IPS-20b (cell line): ENCODE results near the gene BSDC1.
"Not testable (repeated sequence)": the region's sequence is repeated elsewhere in the genome, so short reads cannot be mapped to it uniquely, and the experiment has no call there.

Experiments used
- H3K27ac ChIP-seq: one replicate; pipeline ENCODE4 v1.5.1; 2013; ENCODE audit warnings: low read length
- H3K27me3 ChIP-seq: 2 replicates; pipeline ENCODE4 v1.6.1; 2013; ENCODE audit warnings: mild to moderate bottlenecking, low read length, inconsistent platforms; ENCODE audit not compliant: insufficient read depth
- H3K36me3 ChIP-seq: 2 replicates; pipeline ENCODE4 v1.6.1; 2013; ENCODE audit warnings: low read depth, mild to moderate bottlenecking, inconsistent platforms, low read length, moderate library complexity; ENCODE audit not compliant: insufficient read depth
- H3K4me1 ChIP-seq: 2 replicates; pipeline ENCODE4 v1.6.1; 2013; ENCODE audit warnings: mild to moderate bottlenecking, control low read depth, inconsistent platforms, low read length, moderate library complexity; ENCODE audit not compliant: insufficient read depth
- H3K4me3 ChIP-seq: 2 replicates; pipeline ENCODE4 v1.5.1; 2013; ENCODE audit warnings: mild to moderate bottlenecking, low read length, inconsistent platforms
- H3K9ac ChIP-seq: 2 replicates; pipeline ENCODE4 v1.6.1; 2013; ENCODE audit warnings: low read depth, mild to moderate bottlenecking, inconsistent platforms, low read length, moderate library complexity
- H3K9me3 ChIP-seq: 2 replicates; pipeline ENCODE4 v1.6.1; 2013; ENCODE audit warnings: mild to moderate bottlenecking, low read depth, low read length, inconsistent platforms; ENCODE audit not compliant: insufficient read depth

BSDC1 gene

GRCh38 chr1:32394141-32394889, at the start of gene BSDC1:
Gene BSDC1 (minus strand): TSS chr1:32394441. CDS start chr1:32394414, 27 bp downstream.
- Histone ChIP-seq H3K36me3 (peaks cover 36% of the 10 kb centered on the region), H3K27me3 (no peaks in the 10 kb centered on the region), H3K4me1 (peaks cover 6% of the 10 kb centered on the region), H3K27ac (peak within 1 kb of the TSS; percentile 53), H3K4me3 (peak within 1 kb of the TSS; percentile 97), H3K9ac (peak within 1 kb of the TSS; percentile 94), H3K9me3 (no peaks in the 10 kb centered on the region)

- not testable (repeated sequence) for H3K27me3 ChIP-seq, H3K36me3 ChIP-seq, H3K9ac ChIP-seq, H3K27ac ChIP-seq, H3K9me3 ChIP-seq, H3K4me3 ChIP-seq
- H3K4me1 ChIP-seq = peaks cover 31% of the 10 kb centered on the region
Measured at GRCh38 chr1:32441467-32441866, 47.2 kb upstream of the BSDC1 start.

- not testable (repeated sequence) for H3K9me3 ChIP-seq, H3K27ac ChIP-seq, H3K27me3 ChIP-seq, H3K4me3 ChIP-seq, H3K36me3 ChIP-seq
- Histone ChIP-seq H3K4me1 (peaks cover 16% of the 10 kb centered on the region; the same call in 1 of the 2 replicates), H3K9ac (peak overlapping the region; percentile 19; the same call in 1 of the 2 replicates)
Measured at GRCh38 chr1:32438777-32439176, 44.5 kb upstream of the BSDC1 start.

GRCh38 chr1:32438136-32438535, 43.9 kb upstream of the BSDC1 start:
- H3K9ac ChIP-seq = peak overlapping the region; percentile 71
- peaks cover 10% of the 10 kb centered on the region; the same call in 1 of the 2 replicates for H3K4me1 ChIP-seq
- H3K27ac ChIP-seq = peak overlapping the region; percentile 68
- H3K36me3 ChIP-seq = no peaks in the 10 kb centered on the region
- H3K4me3 ChIP-seq = peak overlapping the region; percentile 46
- no peaks in the 10 kb centered on the region for H3K27me3 ChIP-seq
- H3K9me3 ChIP-seq = peaks cover 9% of the 10 kb centered on the region

GRCh38 chr1:32431736-32432400, 37.6 kb upstream of the BSDC1 start:
- peaks cover 13% of the 10 kb centered on the region; the same call in 1 of the 2 replicates for H3K4me1 ChIP-seq
- H3K9ac ChIP-seq = no peak overlapping the region
- H3K4me3 ChIP-seq = no peak overlapping the region

GRCh38 chr1:32427264-32427963, 33.2 kb upstream of the BSDC1 start:
- H3K4me3 ChIP-seq = no peak overlapping the region
- H3K4me1 ChIP-seq = peaks cover 13% of the 10 kb centered on the region; the same call in 1 of the 2 replicates
- H3K9ac ChIP-seq = no peak overlapping the region
- no peaks in the 10 kb centered on the region for H3K36me3 ChIP-seq
- H3K27ac ChIP-seq = no peak overlapping the region
- H3K27me3 ChIP-seq = no peaks in the 10 kb centered on the region
- H3K9me3 ChIP-seq = no peaks in the 10 kb centered on the region

More at GRCh38 chr1:32431736-32432400, 37.6 kb upstream of the BSDC1 start:
- H3K36me3 ChIP-seq = no peaks in the 10 kb centered on the region
- H3K27me3 ChIP-seq = no peaks in the 10 kb centered on the region
- H3K9me3 ChIP-seq = no peaks in the 10 kb centered on the region
- H3K27ac ChIP-seq = no peak overlapping the region

- H3K9ac ChIP-seq = no peak overlapping the region
- no peaks in the 10 kb centered on the region for H3K27me3 ChIP-seq
- H3K9me3 ChIP-seq = no peaks in the 10 kb centered on the region
- H3K4me3 ChIP-seq = no peak overlapping the region
- H3K27ac ChIP-seq = no peak overlapping the region
- H3K4me1 ChIP-seq = peaks cover 8% of the 10 kb centered on the region; the same call in 1 of the 2 replicates
- H3K36me3 ChIP-seq = no peaks in the 10 kb centered on the region
Measured at GRCh38 chr1:32426489-32427255, 32.4 kb upstream of the BSDC1 start.

- 0 out of 2 replicates have a peak, but pooled peaks cover 4% of the 10 kb centered on the region for H3K9me3 ChIP-seq
- H3K27ac ChIP-seq = no peak overlapping the region
- H3K4me1 ChIP-seq = no peaks in the 10 kb centered on the region
- no peaks in the 10 kb centered on the region for H3K36me3 ChIP-seq
- H3K4me3 ChIP-seq = no peak overlapping the region
- H3K9ac ChIP-seq = no peak overlapping the region
- H3K27me3 ChIP-seq = no peaks in the 10 kb centered on the region
Measured at GRCh38 chr1:32421775-32422174, 27.5 kb upstream of the BSDC1 start.

- Histone ChIP-seq H3K9me3 (peaks cover 32% of the 10 kb centered on the region), H3K36me3 (no peaks in the 10 kb centered on the region), H3K4me3 (0 out of 2 replicates have a peak overlapping the region, but pooled peaks have one; percentile 27), H3K27ac (no peak overlapping the region), H3K27me3 (no peaks in the 10 kb centered on the region), H3K9ac (no peak overlapping the region), H3K4me1 (no peaks in the 10 kb centered on the region)
Measured at GRCh38 chr1:32414186-32414886, 20.1 kb upstream of the BSDC1 start.

GRCh38 chr1:32413507-32414185, 19.4 kb upstream of the BSDC1 start:
- H3K27me3 ChIP-seq = no peaks in the 10 kb centered on the region
- H3K9me3 ChIP-seq = peaks cover 28% of the 10 kb centered on the region
- H3K36me3 ChIP-seq = no peaks in the 10 kb centered on the region
- no peaks in the 10 kb centered on the region for H3K4me1 ChIP-seq
- H3K27ac ChIP-seq = no peak overlapping the region
- H3K4me3 ChIP-seq = no peak overlapping the region
- no peak overlapping the region for H3K9ac ChIP-seq
